H1 (cell line): ENCODE measurements around the gene ALAS1. TPM values are rescaled to one million over a fixed set of nuclear protein-coding genes. Genes with fewer than 3 reads are reported as not detected.

ENCODE experiments used
- EP300 ChIP-seq, 2 experiments: IDR thresholded peaks; 1 replicate in 1 of 2; 2 replicates in 1 of 2; pipeline ENCODE4 v1.6.1; 2011 to 2012; ENCODE audit warnings: low read depth in 2 of 2, low read length in 2 of 2, mild to moderate bottlenecking in 2 of 2, borderline replicate concordance in 1 of 2, inconsistent platforms in 1 of 2, moderate library complexity in 1 of 2
- GTF2F1 ChIP-seq: IDR thresholded peaks from 2 replicates; pipeline ENCODE4 v1.6.1; 2012; ENCODE audit warnings: low read depth, low read length, improper control_type of control experiment, borderline replicate concordance
- KDM1A ChIP-seq: fragments of 200-600, 300-600 bp; sonication (generic); IDR thresholded peaks from 2 replicates; pipeline ENCODE4 v1.7.1; 2016; ENCODE audit warnings: mild to moderate bottlenecking, low read length, borderline replicate concordance
- RXRA ChIP-seq: IDR thresholded peaks from 2 replicates; pipeline ENCODE4 v1.6.1; 2011; ENCODE audit warnings: low read depth, mild to moderate bottlenecking, low read length, moderate library complexity; ENCODE audit not compliant: insufficient read depth
- SAP30 ChIP-seq: fragments of 300-600 bp; sonication (generic); IDR thresholded peaks from 2 replicates; pipeline ENCODE4 v1.7.1; 2012; ENCODE audit warnings: low read length, moderate library complexity, mild to moderate bottlenecking, inconsistent platforms; ENCODE audit not compliant: insufficient read depth, insufficient replicate concordance
- SIN3A ChIP-seq, 2 experiments: IDR thresholded peaks in 1 of 2; conservative IDR thresholded peaks in 1 of 2; 2 replicates each; pipeline ENCODE4 v1.6.1; 2011 to 2012; ENCODE audit warnings: low read length in 2 of 2, improper control_type of control experiment in 1 of 2, low read depth in 1 of 2, mild to moderate bottlenecking in 1 of 2
- polyA plus RNA-seq, 7 experiments: library from polyadenylated mRNA; depleted of rRNA in 3 of 7; stranded (reverse) in 5 of 7; unstranded in 2 of 7; fragments of >200 nt in 5 of 7; fragments of 200-250 nt in 2 of 7; gene quantifications; 1 replicate in 5 of 7; 2 replicates in 1 of 7; 4 replicates in 1 of 7; pipeline versions ENCODE4 v1.2.1 to v1.2.3, GENCODE V29; 2011 to 2013; ENCODE audit warnings: missing spikeins in 2 of 7, mixed read lengths in 2 of 7
- total RNA-seq: library from RNA; stranded (reverse); fragmentation: NEBNext Ultra II Directional; extraction: Animal tissue kit (Norgen Biotek cat#: 25700); gene quantifications from 2 replicates; pipeline ENCODE4 v1.2.1, GENCODE V29; 2021
- TF ChIP-seq, protein P1 (sequence below): IDR thresholded peaks from 2 replicates; pipeline ENCODE4 v1.6.1; 2011; ENCODE audit warnings: low read length, improper control_type of control experiment

The ALAS1 gene
- total and polyA plus RNA-seq, 2 of the 8 experiments (the other 6 are each of a cell fraction or from before 2014, with no cell fraction given) = 45.9 to 84.4 TPM

DNA sequence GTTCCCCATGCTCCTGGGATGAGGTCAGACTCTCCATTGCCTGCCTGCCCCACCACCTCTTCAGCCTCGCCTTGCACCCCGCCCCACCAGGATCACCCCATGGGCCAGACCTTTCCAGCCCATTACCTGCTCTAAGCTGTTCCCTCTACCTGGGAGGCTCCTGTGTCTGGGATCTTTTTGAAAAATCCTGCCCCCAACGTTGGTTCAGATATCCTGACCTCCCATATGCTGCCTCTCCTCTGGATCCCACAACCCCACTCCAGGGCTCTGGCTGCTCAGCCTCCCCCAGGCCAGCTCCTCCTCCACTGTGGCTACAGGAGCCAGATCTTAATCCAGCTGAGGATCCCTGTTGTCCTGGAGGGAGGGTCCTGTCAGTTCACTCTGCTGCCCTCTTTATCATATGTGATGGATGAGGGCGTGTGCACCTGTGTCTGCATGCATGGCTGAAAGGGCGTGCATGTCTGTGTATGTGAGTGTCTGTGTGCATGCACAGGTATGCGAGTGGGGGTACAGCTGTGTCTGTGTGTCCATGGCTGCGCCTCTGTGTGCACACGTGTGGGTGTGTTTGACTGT, 21.7 kb upstream of the ALAS1 start (continued):
- TF ChIP-seq, protein P1, sequence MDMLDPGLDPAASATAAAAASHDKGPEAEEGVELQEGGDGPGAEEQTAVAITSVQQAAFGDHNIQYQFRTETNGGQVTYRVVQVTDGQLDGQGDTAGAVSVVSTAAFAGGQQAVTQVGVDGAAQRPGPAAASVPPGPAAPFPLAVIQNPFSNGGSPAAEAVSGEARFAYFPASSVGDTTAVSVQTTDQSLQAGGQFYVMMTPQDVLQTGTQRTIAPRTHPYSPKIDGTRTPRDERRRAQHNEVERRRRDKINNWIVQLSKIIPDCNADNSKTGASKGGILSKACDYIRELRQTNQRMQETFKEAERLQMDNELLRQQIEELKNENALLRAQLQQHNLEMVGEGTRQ = no peak
- no peak for TF ChIP-seq EP300 (IDR thresholded peaks at IDR 0.05; ENCODE audit: borderline replicate concordance in 1 of 2, low read depth in 2 of 2, low read length in 2 of 2)
- no peak for TF ChIP-seq GTF2F1
- no peak for TF ChIP-seq SIN3A (conservative IDR thresholded peaks at IDR 0.05 in 1 of 2, IDR thresholded peaks at IDR 0.05 in 1 of 2; ENCODE audit: low read depth in 1 of 2, low read length in 2 of 2)
- no peak for TF ChIP-seq KDM1A
- TF ChIP-seq SAP30 = no peak
- no peak for TF ChIP-seq RXRA
